HG03139 (cell line): ENCODE results near the gene G6PC3.
"Not testable (repeated sequence)": the region's sequence is repeated elsewhere in the genome, so short reads cannot be mapped to it uniquely, and the experiment has no call there.

Experiments used
- ATAC-seq: cut with Tn5 transposase; IDR thresholded peaks from one replicate; pipeline ENCODE4 v1.9.1; 2021; ENCODE audit not compliant: unreplicated experiment

The G6PC3 gene

GRCh38 chr17:44070455-44071197, at the start of gene G6PC3:
Gene G6PC3 (plus strand): TSS chr17:44070735. CDS start chr17:44070966, 231 bp downstream.
- peak; percentile 63 for ATAC-seq

GRCh38 chr17:44021227-44021626, 49.3 kb upstream of the G6PC3 start:
- ATAC-seq, result not testable (repeated sequence)

- no peak for ATAC-seq
Measured at GRCh38 chr17:44022246-44022645, 48.3 kb upstream of the G6PC3 start.

GRCh38 chr17:44023545-44024270, 46.8 kb upstream of the G6PC3 start:
- no peak for ATAC-seq

- ATAC-seq, result no peak
Measured at GRCh38 chr17:44024271-44024663, 46.3 kb upstream of the G6PC3 start.

GRCh38 chr17:44024853-44025252, 45.7 kb upstream of the G6PC3 start:
- ATAC-seq, result no peak

GRCh38 chr17:44029736-44030135, 40.8 kb upstream of the G6PC3 start:
- no peak for ATAC-seq

- ATAC-seq, result no peak
Measured at GRCh38 chr17:44030482-44030881, 40.1 kb upstream of the G6PC3 start.

- ATAC-seq, result no peak
Measured at GRCh38 chr17:44033861-44034408, 36.6 kb upstream of the G6PC3 start.

- not testable (repeated sequence) for ATAC-seq
Measured at GRCh38 chr17:44034688-44035087, 35.8 kb upstream of the G6PC3 start.

GRCh38 chr17:44037471-44037870, 33.1 kb upstream of the G6PC3 start:
- no peak for ATAC-seq

- no peak for ATAC-seq
Measured at GRCh38 chr17:44038604-44039011, 31.9 kb upstream of the G6PC3 start.

- ATAC-seq, result no peak
Measured at GRCh38 chr17:44039829-44040635, 30.5 kb upstream of the G6PC3 start.

GRCh38 chr17:44043272-44043696, 27.3 kb upstream of the G6PC3 start:
- ATAC-seq, result no peak

- no peak for ATAC-seq
Measured at GRCh38 chr17:44044071-44044470, 26.5 kb upstream of the G6PC3 start.

GRCh38 chr17:44045486-44045885, 25.0 kb upstream of the G6PC3 start:
- ATAC-seq, result no peak

GRCh38 chr17:44046893-44047292, 23.6 kb upstream of the G6PC3 start:
- not testable (repeated sequence) for ATAC-seq

- no peak for ATAC-seq
Measured at GRCh38 chr17:44049294-44050060, 21.1 kb upstream of the G6PC3 start.

- ATAC-seq, result no peak
Measured at GRCh38 chr17:44053125-44053872, 17.2 kb upstream of the G6PC3 start.
